SK-N-SH (cell line): Measurements from ENCODE around the gene ANKRD10.

ENCODE experiments used
- CHD2 ChIP-seq: fragments of 150-350 bp; IDR thresholded peaks from 2 replicates; pipeline ENCODE4 v1.6.1; 2018; ENCODE audit warnings: low read length; ENCODE audit not compliant: partially characterized antibody
- CTCF ChIP-seq: fragments of 200-600 bp; sonication (generic); IDR thresholded peaks from 2 replicates; pipeline ENCODE4 v1.6.1; 2017; ENCODE audit warnings: antibody characterized with exemption, mild to moderate bottlenecking, moderate library complexity
- EP300 ChIP-seq, 2 experiments: IDR thresholded peaks; 2 replicates each; pipeline versions ENCODE4 v1.4.0 to v1.6.1; 2012; ENCODE audit warnings: borderline replicate concordance in 1 of 2, low read depth in 1 of 2, low read length in 1 of 2
- FOXM1 ChIP-seq: IDR thresholded peaks from 2 replicates; pipeline ENCODE4 v1.4.0; 2012; ENCODE audit warnings: low read depth, mild to moderate bottlenecking
- JUND ChIP-seq: IDR thresholded peaks from 2 replicates; pipeline ENCODE4 v1.4.0; 2012
- NFIC ChIP-seq: IDR thresholded peaks from 2 replicates; pipeline ENCODE4 v1.4.0; 2012; ENCODE audit warnings: borderline replicate concordance
- POLR2AphosphoS5 ChIP-seq: IDR thresholded peaks from 2 replicates; pipeline ENCODE4 v1.6.1; 2012; ENCODE audit warnings: low read depth, low read length
- RXRA ChIP-seq: IDR thresholded peaks from 2 replicates; pipeline ENCODE4 v1.4.0; 2012; ENCODE audit warnings: low read depth, mild to moderate bottlenecking, borderline replicate concordance
- SMC3 ChIP-seq: IDR thresholded peaks from 2 replicates; pipeline ENCODE4 v1.6.1; 2012; ENCODE audit warnings: low read depth, low read length, improper control_type of control experiment
- USF1 ChIP-seq: IDR thresholded peaks from 2 replicates; pipeline ENCODE4 v1.4.0; 2012; ENCODE audit warnings: low read depth, borderline replicate concordance
- TF ChIP-seq, protein P1 (sequence below): IDR thresholded peaks from 2 replicates; pipeline ENCODE4 v1.6.1; 2012; ENCODE audit warnings: mild to moderate bottlenecking, low read depth, low read length, moderate library complexity
- TF ChIP-seq, protein P2 (sequence below): IDR thresholded peaks from 2 replicates; pipeline ENCODE4 v1.4.0; 2012; ENCODE audit warnings: low read depth
- TF ChIP-seq, protein P3 (sequence below): fragments of 150-350 bp; IDR thresholded peaks from 2 replicates; pipeline ENCODE4 v1.6.1; 2017; ENCODE audit warnings: antibody characterized with exemption, low read length, low read depth, borderline replicate concordance

- TF ChIP-seq EP300 (IDR thresholded peaks at IDR 0.05; ENCODE audit: borderline replicate concordance in 1 of 2, low read depth in 1 of 2, low read length in 1 of 2) (no peak), CTCF (no peak), FOXM1 (no peak), USF1 (no peak), NFIC (no peak), RXRA (no peak), JUND (no peak), CHD2 (no peak), SMC3 (no peak), POLR2AphosphoS5 (no peak)
- TF ChIP-seq, protein P1, sequence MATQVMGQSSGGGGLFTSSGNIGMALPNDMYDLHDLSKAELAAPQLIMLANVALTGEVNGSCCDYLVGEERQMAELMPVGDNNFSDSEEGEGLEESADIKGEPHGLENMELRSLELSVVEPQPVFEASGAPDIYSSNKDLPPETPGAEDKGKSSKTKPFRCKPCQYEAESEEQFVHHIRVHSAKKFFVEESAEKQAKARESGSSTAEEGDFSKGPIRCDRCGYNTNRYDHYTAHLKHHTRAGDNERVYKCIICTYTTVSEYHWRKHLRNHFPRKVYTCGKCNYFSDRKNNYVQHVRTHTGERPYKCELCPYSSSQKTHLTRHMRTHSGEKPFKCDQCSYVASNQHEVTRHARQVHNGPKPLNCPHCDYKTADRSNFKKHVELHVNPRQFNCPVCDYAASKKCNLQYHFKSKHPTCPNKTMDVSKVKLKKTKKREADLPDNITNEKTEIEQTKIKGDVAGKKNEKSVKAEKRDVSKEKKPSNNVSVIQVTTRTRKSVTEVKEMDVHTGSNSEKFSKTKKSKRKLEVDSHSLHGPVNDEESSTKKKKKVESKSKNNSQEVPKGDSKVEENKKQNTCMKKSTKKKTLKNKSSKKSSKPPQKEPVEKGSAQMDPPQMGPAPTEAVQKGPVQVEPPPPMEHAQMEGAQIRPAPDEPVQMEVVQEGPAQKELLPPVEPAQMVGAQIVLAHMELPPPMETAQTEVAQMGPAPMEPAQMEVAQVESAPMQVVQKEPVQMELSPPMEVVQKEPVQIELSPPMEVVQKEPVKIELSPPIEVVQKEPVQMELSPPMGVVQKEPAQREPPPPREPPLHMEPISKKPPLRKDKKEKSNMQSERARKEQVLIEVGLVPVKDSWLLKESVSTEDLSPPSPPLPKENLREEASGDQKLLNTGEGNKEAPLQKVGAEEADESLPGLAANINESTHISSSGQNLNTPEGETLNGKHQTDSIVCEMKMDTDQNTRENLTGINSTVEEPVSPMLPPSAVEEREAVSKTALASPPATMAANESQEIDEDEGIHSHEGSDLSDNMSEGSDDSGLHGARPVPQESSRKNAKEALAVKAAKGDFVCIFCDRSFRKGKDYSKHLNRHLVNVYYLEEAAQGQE, result no peak
- TF ChIP-seq, protein P2, sequence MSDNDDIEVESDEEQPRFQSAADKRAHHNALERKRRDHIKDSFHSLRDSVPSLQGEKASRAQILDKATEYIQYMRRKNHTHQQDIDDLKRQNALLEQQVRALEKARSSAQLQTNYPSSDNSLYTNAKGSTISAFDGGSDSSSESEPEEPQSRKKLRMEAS, result no peak
- TF ChIP-seq, protein P3, sequence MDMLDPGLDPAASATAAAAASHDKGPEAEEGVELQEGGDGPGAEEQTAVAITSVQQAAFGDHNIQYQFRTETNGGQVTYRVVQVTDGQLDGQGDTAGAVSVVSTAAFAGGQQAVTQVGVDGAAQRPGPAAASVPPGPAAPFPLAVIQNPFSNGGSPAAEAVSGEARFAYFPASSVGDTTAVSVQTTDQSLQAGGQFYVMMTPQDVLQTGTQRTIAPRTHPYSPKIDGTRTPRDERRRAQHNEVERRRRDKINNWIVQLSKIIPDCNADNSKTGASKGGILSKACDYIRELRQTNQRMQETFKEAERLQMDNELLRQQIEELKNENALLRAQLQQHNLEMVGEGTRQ, result no peak
Measured at GRCh38 chr13:110841846-110842245, 73.0 kb downstream of the ANKRD10 start.
